ENCODE measurements around the gene PPP6R1.
A peak's percentile ranks its signal among the peaks of the same experiment; 100 is the strongest.

PPP6R1 gene

DNA sequence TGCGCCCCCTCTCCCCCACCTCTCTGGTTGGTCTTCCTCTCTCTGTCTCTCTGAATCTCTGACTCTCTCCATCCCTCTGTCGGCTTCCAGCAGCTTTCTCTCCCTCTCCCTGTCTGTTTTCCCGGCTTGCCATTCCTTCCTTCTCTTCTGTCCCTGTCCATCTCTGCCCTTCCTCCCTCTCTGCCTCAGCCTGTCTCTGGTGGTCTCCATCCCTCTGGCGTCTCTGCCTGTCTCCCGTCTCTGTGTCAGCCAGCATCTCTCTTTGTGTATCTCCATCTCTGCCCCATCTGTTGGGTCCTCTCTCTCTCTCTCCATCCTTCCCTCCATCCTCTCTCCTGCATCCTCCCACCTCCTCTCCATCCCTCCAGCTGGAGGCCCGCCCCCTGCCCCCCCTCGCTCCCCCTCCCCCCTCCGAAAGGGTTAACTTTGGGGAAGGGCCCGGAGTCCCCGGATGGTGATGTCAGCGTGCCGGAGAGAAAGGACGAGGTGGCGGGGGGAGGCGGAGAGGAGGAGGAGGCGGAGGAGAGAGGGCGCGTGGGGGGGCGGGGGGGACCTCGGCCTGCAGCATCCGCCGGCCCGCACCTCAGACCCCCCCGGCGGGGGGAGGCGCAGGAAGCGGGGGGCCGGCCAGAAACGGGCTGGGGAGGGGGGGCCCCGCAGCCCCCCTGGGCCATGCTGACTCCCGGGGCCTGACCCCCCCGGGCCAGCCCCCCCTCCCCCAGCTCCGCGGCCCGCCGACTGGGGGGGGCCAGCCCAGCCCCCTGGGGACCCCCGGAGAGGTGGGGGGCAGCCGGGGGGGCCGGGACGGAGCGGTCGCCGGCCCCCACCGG is 24.9 kb upstream of the PPP6R1 start, which contains the start of gene BRSK1:
Gene BRSK1, plus strand, starts transcription at position 450 of the 830 bp plus-strand sequence. CDS start 446 bp downstream, outside the sequence.
- DNase-seq (ENCODE audit: low read depth), result no peak

DNA sequence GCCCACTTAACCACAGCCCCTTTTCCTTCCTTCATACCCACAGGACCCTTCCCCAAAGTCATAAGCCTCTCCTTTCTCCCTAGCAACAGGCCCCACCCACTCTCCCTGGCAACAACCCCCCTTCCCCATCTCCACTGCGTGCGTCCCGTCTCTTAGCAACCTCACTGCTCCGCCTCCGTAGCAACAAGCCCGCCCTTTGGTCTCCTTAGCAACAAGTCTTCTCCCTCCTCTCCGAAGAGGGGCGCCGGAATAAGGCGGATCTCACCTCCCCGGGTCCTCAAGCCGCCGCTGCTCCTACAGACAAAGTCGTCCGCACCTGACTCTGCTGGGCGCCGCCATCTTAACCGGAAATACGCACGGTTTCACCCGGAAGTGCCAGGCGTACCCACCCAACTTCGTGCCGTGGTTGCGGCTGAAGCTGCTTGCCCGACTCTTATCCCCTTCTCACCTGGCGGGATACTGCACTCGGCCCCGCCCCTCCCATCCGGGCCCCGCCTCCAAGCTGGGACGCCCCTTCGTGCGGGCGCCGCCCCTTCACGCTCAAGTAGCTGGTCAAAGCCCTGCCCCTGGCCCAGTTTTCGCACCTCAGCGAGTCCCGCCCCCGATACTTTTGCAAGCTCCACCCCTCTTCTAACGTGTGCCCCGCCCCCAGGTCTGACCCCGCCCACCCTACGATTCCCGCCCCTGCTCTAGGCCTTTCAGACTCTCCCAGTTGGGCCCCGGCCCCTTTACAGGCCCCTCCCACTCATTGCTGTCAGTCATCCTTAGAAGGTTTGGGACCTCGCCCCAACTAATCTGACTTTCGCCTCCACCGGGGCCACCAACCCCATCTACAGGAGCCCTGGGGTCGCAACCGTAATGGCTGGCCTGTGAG is 21.2 kb upstream of the PPP6R1 start, which contains the start of gene HSPBP1:
Gene HSPBP1, minus strand, starts transcription at position 341 of the 874 bp plus-strand sequence. CDS start 502 bp downstream, outside the sequence.
- DNase-seq (ENCODE audit: low read depth), result peak; percentile 94

DNA sequence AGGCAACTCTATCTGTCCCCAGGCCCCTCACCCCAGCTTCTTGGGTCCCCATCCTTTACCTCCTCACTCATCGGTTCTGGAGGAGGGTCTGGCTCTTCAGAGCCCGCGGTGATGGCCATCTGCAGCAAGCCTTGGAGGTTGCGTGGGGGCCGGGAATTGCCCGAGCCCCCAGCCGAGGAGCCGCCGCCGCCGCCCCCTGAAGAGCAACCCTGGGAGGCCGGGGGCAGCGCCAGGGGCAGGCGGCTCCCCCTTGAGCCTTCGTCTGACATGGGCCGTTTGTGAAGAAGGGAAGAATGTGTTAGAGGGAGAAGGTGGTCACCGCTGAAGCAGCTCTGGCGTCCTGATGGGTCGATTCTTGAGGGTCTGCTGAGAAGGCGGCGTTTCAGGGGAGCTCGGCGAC is 20.5 kb upstream of the PPP6R1 start:
- no peak for DNase-seq (ENCODE audit: low read depth)

DNA sequence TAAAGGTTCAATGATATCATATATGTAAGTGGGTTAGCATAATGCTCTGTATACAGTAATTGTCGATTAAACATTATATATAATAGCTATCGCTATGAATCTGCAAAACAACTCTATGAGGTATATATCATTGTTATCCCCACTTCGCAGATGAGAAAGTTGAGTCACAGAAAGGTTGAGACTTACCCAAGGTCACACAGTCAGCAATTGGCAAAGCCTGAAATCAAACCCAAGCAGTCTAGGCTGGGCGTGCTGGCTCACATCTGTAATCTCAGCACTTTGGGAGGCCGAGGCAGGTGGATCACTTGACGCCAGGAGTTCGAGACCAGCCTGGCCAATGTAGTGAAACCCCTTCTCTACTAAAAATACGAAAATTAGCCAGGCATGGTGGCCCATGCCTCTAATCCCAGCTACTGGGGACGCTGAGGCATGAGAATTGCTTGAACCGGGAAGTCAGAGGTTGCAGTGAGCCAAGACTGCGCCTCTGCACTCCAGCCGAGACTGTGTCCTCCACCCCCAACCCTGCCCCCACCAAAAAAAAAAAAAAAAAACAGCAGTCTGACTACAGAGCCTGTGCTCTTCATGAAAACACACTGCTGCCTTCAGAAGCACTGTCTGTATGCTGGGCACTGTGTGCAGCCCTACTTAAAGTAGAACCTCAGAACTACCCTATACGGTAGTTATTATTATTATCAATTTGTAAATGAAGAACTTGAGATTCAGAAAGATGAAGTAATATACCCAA is 19.7 kb upstream of the PPP6R1 start:
- DNase-seq (ENCODE audit: low read depth), result no peak

DNA sequence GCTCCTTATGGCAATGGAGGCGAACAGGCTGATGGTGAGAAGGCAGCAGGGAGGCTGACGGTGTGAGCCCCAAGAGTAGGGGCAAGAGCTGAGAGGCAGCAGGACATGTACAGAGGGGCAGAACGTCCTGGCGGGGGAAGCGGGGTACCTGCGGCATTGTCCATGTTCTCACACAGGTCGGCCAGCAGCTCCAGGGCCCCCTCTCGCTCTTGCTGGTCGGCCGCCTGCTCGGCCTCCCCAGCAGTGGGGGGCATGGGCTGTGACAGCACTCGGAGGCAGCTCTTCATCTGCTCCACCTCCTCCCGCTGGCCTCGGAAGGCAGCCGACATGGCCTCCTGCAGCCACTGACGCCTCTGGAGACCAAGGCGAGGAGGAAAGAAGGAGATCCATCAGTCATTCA is 18.7 kb upstream of the PPP6R1 start:
- no peak for DNase-seq (ENCODE audit: low read depth)

DNA sequence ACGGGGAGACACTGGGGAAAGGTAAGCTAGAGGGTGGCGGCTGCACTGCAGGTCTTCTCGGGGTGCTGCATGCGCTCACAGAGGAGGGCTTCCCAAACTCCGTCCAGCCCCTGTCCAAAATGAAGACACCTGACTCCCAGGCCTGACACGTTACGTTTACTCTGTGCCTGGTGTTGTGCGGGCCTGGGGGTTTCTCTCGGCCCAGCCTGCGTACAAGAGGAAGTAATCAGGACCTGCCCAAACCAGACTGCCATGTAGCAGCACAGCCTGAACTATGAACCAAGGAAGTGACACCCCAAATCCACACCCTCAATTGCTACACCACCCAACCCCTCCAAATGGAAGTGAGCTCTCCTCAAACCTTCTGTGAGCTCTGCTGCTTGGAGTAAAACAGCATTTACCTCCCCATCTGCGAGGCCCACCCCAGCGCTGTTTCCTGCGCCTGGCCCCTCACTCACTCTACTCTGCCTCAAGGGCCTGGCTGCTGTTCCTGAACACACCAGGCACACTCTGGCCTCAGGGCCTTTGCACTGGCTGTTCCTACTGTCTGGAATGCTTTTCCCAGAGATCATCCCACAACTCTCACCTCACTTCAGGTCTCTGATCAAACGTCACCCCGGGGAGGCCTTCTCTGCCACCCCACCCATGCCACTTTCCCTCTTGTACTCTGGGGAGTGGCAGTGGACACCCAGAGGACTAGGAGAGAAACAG is 18.1 kb upstream of the PPP6R1 start:
- DNase-seq (ENCODE audit: low read depth), result no peak

DNA sequence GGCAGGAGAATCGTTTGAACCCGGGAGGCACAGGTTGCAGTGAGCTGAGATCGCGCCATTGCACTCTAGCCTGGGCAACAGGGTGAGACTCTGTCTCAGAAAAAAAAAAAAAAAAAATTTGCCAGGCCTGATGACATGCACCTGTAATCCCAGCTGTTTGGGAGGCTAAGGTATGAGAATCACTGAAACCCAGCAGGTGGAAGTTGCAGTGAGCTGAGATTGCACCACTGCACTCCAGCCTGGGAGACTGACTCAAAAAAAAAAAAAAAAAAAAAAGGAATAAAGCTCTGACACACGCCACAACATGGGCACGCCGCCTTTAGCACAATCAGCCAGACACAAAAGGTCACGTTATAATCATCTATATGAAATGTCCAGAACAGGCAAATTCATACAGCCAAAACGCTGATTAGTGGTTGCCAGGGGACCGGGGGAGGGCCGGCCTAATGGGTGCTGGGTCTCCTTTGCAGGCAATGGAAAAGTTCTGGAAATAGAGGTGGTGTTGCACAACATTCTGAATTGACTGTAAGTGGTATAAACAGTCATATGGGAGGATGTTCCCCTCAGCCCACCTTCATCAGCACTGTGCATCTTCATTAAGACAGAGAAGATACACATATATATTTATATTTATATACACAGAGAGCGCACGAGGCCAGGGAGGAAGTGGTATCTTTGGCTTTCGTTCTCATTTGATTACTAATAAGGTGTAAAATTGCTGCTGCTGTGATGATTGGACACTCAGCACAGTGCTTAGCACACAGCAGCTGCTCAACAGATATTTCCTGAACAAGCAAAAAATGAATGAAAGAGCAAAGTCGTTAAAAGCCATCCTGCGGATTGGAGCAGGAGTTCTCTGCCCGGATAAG is 17.3 kb upstream of the PPP6R1 start:
- DNase-seq (ENCODE audit: low read depth), result no peak

DNA sequence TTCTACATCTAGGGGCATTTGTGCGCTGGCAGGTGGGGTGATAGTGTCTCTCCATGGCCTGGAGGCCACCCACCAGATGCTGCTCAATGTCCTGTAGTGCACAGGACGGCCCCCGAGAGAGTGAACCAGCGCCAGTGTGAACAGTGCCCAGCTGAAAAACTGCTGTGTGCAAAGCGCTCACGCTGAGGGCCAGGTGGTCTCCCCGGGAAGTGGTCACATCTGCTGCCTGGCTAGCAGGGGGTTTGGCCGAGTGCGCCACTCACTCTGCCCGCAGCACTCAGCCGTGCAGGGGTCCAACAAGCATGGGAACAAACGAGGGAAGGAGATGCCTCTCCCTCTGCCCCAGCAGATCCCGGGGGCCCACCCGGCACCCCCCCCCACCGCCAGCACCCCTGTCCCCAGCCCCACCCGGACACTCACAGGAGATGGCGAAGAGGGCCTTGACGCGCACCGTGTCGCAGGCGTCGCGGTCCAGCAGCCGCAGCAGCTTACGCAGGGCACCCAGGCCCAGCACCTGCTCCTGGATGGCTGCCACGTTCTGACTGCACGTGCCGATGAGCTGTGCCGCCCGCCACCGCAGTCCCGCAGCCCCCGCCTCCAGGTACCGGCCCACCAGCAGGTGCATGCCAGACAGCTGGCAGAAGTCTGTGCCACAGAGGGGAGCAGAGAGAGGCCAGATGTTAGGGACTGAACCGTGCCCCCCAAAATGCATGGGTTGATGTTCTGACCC is 15.3 kb upstream of the PPP6R1 start:
- no peak for DNase-seq (ENCODE audit: low read depth)

DNA sequence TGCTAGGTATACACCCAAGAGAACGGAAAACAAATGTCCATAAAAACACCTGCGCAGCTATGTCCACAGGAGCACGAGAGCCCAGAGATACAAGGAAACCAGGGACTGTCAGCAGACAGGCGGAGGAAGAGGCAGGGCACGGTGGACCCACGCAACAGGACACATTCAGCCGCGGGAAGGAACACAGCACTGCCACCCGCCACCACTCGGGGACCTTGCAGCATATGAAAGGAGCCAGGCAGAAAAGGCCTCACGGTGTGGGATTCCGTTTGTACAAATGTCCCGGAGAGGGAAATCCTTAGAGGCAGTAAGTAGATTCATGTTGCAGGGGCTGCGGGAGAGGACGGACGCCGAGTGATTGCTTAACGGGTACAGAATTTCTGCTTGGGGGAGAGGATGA is 13.3 kb upstream of the PPP6R1 start:
- no peak for DNase-seq (ENCODE audit: low read depth)

DNA sequence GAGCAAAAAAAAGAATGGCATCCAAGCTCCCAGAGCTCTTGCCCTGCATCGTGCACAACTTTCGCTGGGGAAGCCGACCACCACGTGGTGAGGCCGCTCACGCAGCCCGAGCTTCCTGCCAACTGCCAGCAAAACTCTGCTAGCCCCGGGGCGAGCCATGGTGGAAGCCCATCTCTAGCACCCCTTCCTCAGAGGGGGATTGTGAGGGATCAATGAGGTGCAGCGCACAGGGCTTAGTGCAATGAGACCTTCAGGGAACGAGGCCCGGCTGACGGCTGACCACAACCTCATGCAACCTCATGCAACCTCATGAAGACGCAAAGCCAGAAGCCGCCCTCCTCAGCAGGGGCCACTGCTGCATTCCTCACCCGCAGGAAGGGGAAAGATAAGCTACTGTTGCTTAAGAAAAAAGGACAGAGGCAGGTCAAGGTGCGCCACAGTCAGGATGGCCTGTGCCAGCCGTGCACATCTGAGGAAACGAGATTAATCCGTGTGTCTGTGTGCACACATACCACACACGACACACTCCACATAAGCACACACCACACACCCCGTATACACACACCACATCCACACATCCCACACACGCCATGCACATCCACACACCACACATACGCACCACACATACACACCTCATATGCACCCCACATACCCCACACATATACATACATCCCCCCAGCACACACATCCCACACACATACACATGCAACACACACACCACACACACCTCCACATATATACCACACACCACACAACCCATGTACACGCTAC is 11.5 kb upstream of the PPP6R1 start:
- DNase-seq (ENCODE audit: low read depth), result no peak

DNA sequence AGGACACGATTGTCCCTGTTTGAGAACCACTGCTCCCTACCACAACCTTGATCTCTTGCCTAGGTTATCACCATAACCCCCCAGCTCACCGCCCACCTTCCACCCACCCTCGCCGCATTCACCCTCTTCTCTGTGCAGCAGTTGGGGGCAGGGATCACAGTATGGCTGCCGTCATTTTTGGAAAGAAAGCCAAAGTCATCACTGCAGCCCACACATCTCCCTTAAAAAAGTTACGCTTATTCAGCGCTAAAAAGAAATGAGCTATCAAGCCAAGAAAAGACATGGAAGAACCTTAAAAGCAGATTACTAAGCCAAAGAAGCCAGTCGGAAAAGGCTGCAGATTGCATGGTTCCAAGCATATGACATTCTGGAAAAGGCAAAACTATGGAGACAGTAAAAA is 10.5 kb upstream of the PPP6R1 start:
- no peak for DNase-seq (ENCODE audit: low read depth)

DNA sequence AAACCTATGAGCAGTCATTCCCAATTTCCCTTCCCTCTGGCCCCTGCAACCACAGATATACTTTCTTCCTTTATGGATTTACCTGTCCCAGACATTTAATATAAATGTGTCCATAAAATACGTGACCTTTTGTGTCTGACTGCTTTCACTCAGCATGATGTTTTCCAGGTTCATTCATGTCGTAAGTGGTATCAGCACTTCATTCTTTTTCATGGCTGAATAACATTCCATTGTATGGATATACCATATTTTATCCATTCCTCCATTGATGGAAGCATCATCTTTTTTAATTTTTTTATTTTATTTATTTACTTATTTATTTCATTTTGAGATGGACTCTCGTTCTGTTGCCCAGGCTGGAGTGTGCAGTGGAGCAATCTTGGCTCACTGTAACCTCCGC is 8.0 kb upstream of the PPP6R1 start:
- no peak for DNase-seq (ENCODE audit: low read depth)

DNA sequence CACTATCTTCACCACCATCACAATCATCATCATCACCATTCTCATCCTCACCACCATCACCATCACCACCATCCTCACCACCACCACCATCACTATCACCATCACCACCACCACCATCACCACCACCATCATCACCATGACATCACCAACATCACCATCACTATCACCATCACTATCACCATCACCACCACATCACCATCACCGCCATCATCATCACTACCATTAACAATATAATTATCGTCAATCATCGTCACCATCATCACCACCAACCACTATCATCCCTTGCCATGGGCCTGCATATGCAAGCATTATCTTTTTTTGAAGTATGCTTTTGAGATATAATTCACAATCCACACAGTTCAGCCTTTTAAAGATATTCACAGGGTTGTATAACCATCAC is 7.6 kb upstream of the PPP6R1 start:
- DNase-seq (ENCODE audit: low read depth), result no peak

DNA sequence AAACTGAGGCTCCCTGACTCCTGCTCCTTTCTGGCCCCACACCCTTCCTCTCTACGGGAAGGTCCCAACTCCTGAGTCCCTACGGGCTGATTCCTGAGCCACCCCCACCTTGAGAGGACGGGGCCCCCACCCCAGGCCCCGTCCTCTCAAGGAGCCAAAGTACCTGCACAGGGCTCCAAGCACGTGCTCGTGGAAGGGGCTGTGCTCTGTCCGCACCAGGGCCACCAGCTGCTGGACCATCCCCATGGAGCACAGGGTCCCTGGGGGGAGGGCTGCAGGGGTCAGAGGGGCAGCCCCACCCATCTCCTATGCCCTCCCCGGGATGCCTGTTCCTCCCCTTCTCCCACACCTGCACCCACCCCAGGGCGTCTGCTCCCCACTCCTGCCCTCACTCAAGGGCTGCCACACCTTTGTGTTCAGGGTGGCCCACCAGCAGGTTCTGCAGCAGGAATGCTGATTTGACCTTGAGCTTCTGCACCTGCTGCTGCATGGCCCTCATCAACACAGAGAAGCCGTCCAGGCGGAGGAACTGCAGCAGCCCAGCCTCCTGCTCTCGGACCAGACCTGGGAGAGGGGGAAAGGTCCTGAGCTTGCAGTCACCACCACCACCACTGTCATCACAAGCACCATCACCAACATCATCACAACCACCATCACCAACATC is 7.0 kb upstream of the PPP6R1 start:
- no peak for DNase-seq (ENCODE audit: low read depth)

DNA sequence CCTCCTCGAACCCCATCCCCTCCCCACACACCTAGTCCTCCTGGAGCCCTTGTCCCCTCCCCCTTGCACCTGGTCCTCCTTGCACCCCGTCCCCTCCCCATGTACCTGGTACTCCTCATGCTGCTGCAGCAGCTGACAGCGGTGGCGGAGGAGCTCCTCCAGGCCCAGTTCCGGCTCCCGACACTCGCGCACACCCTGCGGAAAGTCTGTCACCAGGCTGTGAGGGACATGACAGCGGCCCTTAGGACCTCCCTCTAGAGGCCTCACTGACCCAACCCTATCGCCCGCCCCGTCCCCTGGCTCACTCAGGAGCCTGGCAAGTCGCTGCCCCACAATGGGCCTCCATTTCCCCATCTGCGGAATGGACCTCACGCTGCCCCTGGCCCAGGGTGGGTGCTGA is 6.4 kb upstream of the PPP6R1 start:
- DNase-seq (ENCODE audit: low read depth), result no peak

DNA sequence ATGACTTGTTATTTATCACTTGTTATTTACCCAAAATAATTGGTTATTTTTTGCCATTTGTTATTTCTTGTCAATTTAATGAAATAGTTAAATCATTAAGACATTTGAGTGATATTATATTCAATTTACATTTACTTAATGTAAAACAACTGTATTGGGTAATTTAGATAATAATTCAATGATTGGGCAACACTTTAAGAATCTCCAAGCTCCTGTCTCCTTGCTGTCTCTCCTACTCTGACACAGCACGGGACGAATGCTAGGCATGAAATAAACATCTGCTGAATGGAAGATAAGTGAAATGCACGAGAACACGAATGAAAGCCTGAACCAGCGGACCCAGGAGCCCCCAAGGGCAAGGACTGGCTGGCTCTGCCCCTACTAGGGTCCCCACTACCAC is 5.7 kb upstream of the PPP6R1 start:
- DNase-seq (ENCODE audit: low read depth), result no peak

DNA sequence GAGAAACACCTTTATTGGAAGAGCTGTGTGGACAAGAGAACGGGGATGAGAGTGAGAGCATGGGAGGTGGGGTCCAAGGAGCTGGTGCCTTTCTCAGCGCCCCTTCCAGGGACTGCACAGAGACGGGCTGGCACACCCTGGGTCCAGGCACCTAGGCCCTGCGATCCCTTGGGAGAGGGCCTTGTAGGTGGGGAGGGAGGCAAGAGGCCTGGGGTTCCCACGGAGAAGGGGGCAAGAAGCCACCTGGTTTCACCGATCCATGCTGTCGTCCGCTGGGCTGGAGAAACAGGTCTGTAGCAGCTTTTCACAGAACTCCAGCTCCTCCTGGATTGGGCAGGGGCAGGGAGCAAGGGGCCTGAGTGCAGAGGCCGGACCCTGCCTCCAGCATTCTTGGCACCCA is 3.5 kb upstream of the PPP6R1 start:
- no peak for DNase-seq (ENCODE audit: low read depth)

DNA sequence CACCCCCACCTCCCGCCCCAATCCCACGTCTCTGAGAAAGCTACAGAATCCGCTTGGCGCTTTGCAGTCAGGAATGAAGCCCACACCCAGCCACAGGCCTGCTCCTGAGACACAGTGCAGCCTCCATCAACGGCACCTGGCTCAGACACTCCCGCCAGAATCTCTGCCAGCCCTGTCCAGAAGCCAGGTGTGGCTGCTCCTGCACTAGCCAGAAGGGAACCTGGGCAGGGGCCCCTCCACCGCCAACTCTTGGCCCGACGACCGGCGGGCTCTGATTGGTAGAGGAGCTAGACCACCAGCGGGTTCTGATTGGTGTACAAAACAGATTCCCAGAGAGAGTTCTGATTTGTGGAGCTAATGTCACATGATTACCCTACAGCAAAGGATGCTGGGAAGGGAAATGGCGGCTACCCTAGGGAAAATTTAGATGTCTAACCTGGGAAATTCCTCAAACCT is 2.9 kb upstream of the PPP6R1 start:
- no peak for DNase-seq (ENCODE audit: low read depth)
